K562 (cell line): ENCODE results near the gene DDX46. TPM values are rescaled to one million over a fixed set of nuclear protein-coding genes. Genes with fewer than 3 reads are reported as not detected.

Experiments
- ATAC-seq: fragments of 200-7000 bp; cut with Tn5 transposase; 3 replicates; pipeline ENCODE4 v1.9.1; 2020; ENCODE audit warnings: moderate library complexity
- BruUV-seq: library from RNA; stranded (reverse); fragments of 400-500 nt; replicated peaks from 2 replicates; lab custom pipeline; 2021; lab: Mats Ljungman, UMichigan
- CTCF ChIA-PET: fragments of 300-600 bp; formaldehyde crosslinking; extraction: SDS; loops from one replicate; lab custom pipeline; 2021; ENCODE audit warnings: low intra/inter-chr PET ratio; lab: Yijun Ruan, JAX
- POLR2A ChIA-PET: fragments of 300-600, 350-650 bp; sonication (Branson Sonifier 250); formaldehyde crosslinking; extraction: SDS; loops from one replicate; lab custom pipeline; 2021; ENCODE audit warnings: antibody characterized with exemption, inconsistent platforms; lab: Yijun Ruan, JAX
- DNase-seq, 4 experiments: peaks; one replicate each; pipeline versions ENCODE4 v3.0.0 to v3.0.0-alpha.2; 2011 to 2018; ENCODE audit warnings: low spot score in 3 of 4, mixed read lengths in 3 of 4; ENCODE audit errors: extremely low read depth in 1 of 4
- FAIRE-seq: peaks from 2 replicates; lab custom pipeline; 2011; peaks lifted over from hg19 to GRCh38; lab: Jason Lieb, UNC
- H2AFZ ChIP-seq: 2 replicates; pipeline ENCODE4 v1.6.0; 2011; ENCODE audit warnings: low read depth, low read length, control low read depth, inconsistent platforms
- H3K27ac ChIP-seq: fragments of 200-600 bp; 3 replicates; pipeline ENCODE4 v1.8.0; 2011; ENCODE audit warnings: low read depth, mild to moderate bottlenecking, control low read depth, inconsistent platforms, low read length, moderate library complexity, mixed read lengths; ENCODE audit errors: extremely low read depth
- H3K27me3 ChIP-seq, 2 experiments: fragments of 300-600 bp in 1 of 2; 2 replicates in 1 of 2; 3 replicates in 1 of 2; pipeline versions ENCODE4 v1.6.0 to v1.8.0; 2011; ENCODE audit warnings: inconsistent platforms in 2 of 2, low read length in 2 of 2, mild to moderate bottlenecking in 1 of 2, mixed read lengths in 1 of 2, moderate library complexity in 1 of 2; ENCODE audit not compliant: control insufficient read depth in 2 of 2, insufficient read depth in 2 of 2
- H3K36me3 ChIP-seq: fragments of 300-600 bp; 3 replicates; pipeline ENCODE4 v1.8.0; 2011; ENCODE audit warnings: mild to moderate bottlenecking, low read length, inconsistent platforms; ENCODE audit not compliant: control insufficient read depth, insufficient read depth
- H3K4me1 ChIP-seq, 2 experiments: fragments of 200-600 bp in 1 of 2; replicated peaks in 1 of 2; 2 replicates in 1 of 2; 3 replicates in 1 of 2; pipeline versions ENCODE4 v1.5.1 to v1.8.0; 2011; ENCODE audit warnings: inconsistent platforms in 2 of 2, low read length in 2 of 2, mild to moderate bottlenecking in 1 of 2, mixed read lengths in 1 of 2, moderate library complexity in 1 of 2; ENCODE audit not compliant: control insufficient read depth in 2 of 2, insufficient read depth in 2 of 2
- H3K4me2 ChIP-seq: 2 replicates; pipeline ENCODE4 v1.6.1; 2011; ENCODE audit warnings: low read length, control low read depth, inconsistent platforms, mixed read lengths; ENCODE audit not compliant: insufficient read depth
- H3K4me3 ChIP-seq: fragments of 200-600 bp; sonication (generic), shearing (Covaris generic); 2 replicates; pipeline ENCODE4 v1.5.1; 2016; ENCODE audit warnings: control low read depth, inconsistent platforms
- H3K79me2 ChIP-seq: fragments of 200-600 bp; 3 replicates; pipeline ENCODE4 v1.8.0; 2011; ENCODE audit warnings: low read length, inconsistent platforms; ENCODE audit not compliant: control insufficient read depth, insufficient read depth
- H3K9ac ChIP-seq, 2 experiments: 2 replicates each; pipeline versions ENCODE4 v1.6.0 to v1.6.1; 2011; ENCODE audit warnings: low read depth in 2 of 2, low read length in 2 of 2, control low read depth in 1 of 2, inconsistent platforms in 1 of 2, mild to moderate bottlenecking in 1 of 2, mixed read lengths in 1 of 2; ENCODE audit not compliant: insufficient read depth in 1 of 2
- H3K9me1 ChIP-seq: one replicate; pipeline ENCODE4 v1.6.0; 2011; ENCODE audit warnings: inconsistent platforms, mild to moderate bottlenecking, low read length, moderate library complexity; ENCODE audit not compliant: control insufficient read depth, insufficient read depth
- H3K9me3 ChIP-seq: replicated peaks from 2 replicates; pipeline ENCODE4 v1.5.1; 2011; ENCODE audit warnings: low read depth, low read length, inconsistent platforms; ENCODE audit not compliant: control insufficient read depth, insufficient read depth
- H4K20me1 ChIP-seq: replicated peaks from 2 replicates; pipeline ENCODE4 v1.6.1; 2011; ENCODE audit warnings: low read length, inconsistent platforms, mixed read lengths; ENCODE audit not compliant: control insufficient read depth, insufficient read depth
- ASH1L ChIP-seq: fragments of 450-650 bp; IDR thresholded peaks from 2 replicates; pipeline ENCODE4 v1.6.1; 2018; ENCODE audit warnings: borderline replicate concordance, mild to moderate bottlenecking, low read depth; ENCODE audit not compliant: partially characterized antibody
- CBX1 ChIP-seq: sonication (generic); IDR thresholded peaks from 2 replicates; pipeline ENCODE4 v1.6.1; 2016; ENCODE audit warnings: antibody characterized with exemption, low read depth, mild to moderate bottlenecking
- CHD2 ChIP-seq: IDR thresholded peaks from 2 replicates; pipeline ENCODE4 v1.6.1; 2011; ENCODE audit warnings: low read depth, low read length
- CREM ChIP-seq: IDR thresholded peaks from 2 replicates; pipeline ENCODE4 v1.6.1; 2014; ENCODE audit warnings: antibody characterized with exemption, low read depth
- FOXP4 ChIP-seq: sonication (generic); formaldehyde crosslinking; IDR thresholded peaks from 2 replicates; pipeline ENCODE4 v1.8.0; 2022; ENCODE audit warnings: mild to moderate bottlenecking, missing genetic modification reagents, borderline replicate concordance
- GTF2E2 ChIP-seq: fragments of 200-800 bp; sonication (Bioruptor generic); IDR thresholded peaks from 2 replicates; pipeline ENCODE4 v1.6.1; 2016; ENCODE audit warnings: missing genetic modification characterization, missing compliant biosample characterization
- KLF16 ChIP-seq: IDR thresholded peaks from 2 replicates; pipeline ENCODE4 v1.6.1; 2016; ENCODE audit warnings: antibody characterized with exemption
- NFXL1 ChIP-seq: fragments of 450-650 bp; formaldehyde crosslinking; IDR thresholded peaks from 2 replicates; pipeline ENCODE4 v1.4.0; 2021; ENCODE audit warnings: mild to moderate bottlenecking
- RUNX1 ChIP-seq: sonication (generic); IDR thresholded peaks from 2 replicates; pipeline ENCODE4 v1.6.1; 2016; ENCODE audit warnings: antibody characterized with exemption, low read depth
- SIN3B ChIP-seq: fragments of 450-650 bp; IDR thresholded peaks from 2 replicates; pipeline ENCODE4 v1.6.1; 2017; ENCODE audit warnings: low read depth, mild to moderate bottlenecking, moderate library complexity
- SLC30A9 ChIP-seq: fragments of 250-450 bp; sonication (Bioruptor Pico); IDR thresholded peaks from 2 replicates; pipeline ENCODE4 v1.8.0; 2022; ENCODE audit warnings: mild to moderate bottlenecking, moderate library complexity
- TCF3 ChIP-seq: sonication (generic); formaldehyde crosslinking; IDR thresholded peaks from 2 replicates; pipeline ENCODE4 v1.4.0; 2020; ENCODE audit warnings: mild to moderate bottlenecking, missing genetic modification reagents
- TCF7L2 ChIP-seq: fragments of 150-350 bp; IDR thresholded peaks from 2 replicates; pipeline ENCODE4 v1.6.1; 2016; ENCODE audit warnings: low read depth, mild to moderate bottlenecking, low read length, moderate library complexity
- ZNF436 ChIP-seq: fragments of 250-450, 450-650 bp; sonication (Bioruptor Pico); formaldehyde crosslinking; IDR thresholded peaks from 2 replicates; pipeline ENCODE4 v1.7.0; 2020; ENCODE audit warnings: mild to moderate bottlenecking
- WGBS: fragments of 100-300 bp; shearing (Covaris generic); methylation state at CpG from one replicate; pipeline ENCODE4 v1.1.6; 2016; ENCODE audit warnings: low coverage, mixed read lengths; ENCODE audit not compliant: insufficient coverage; ENCODE audit errors: missing lambda C conversion rate; 5-methylcytosine and 5-hydroxymethylcytosine counted together
- in situ Hi-C: fragments of 300-500 bp; cut with MboI; formaldehyde crosslinking; loops from 4 replicates; pipeline ENCODE4 v1.15.0; 2018; ENCODE audit warnings: inconsistent platforms, mixed read lengths
- intact Hi-C: fragments of 100-400 bp; cut with micrococcal nuclease; formaldehyde crosslinking; loops from 2 replicates; pipeline ENCODE4 v1.14.2; 2022
- polyA plus RNA-seq, 8 experiments: library from polyadenylated mRNA; depleted of rRNA in 4 of 8; stranded (reverse) in 5 of 8; unstranded in 3 of 8; fragments of >200 nt; fragmentation: Nextera tagmentation in 2 of 8; fragmentation: Illumina TruSeq in 1 of 8; extraction: Ambion mirVana in 2 of 8; extraction: Trizol in 1 of 8; gene quantifications; 2 replicates each; pipeline versions ENCODE4 v1.2.1 to v1.2.3, GENCODE V29; 2011 to 2014; ENCODE audit warnings: inconsistent platforms in 1 of 8, missing spikeins in 1 of 8
- total RNA-seq, 7 experiments: library from RNA; depleted of rRNA in 6 of 7; stranded (reverse); fragments of >200 nt in 6 of 7; fragmentation: Illumina TruSeq in 2 of 7; extraction: Trizol in 2 of 7; gene quantifications; 2 replicates each; pipeline versions ENCODE4 v1.2.1 to v1.2.3, GENCODE V29; 2011 to 2021; ENCODE audit warnings: low replicate concordance in 1 of 7
- TF ChIP-seq, protein P1 (sequence below): fragments of 250-450 bp; sonication (Bioruptor Pico); IDR thresholded peaks from 2 replicates; pipeline ENCODE4 v1.9.0; 2021; ENCODE audit warnings: mild to moderate bottlenecking

DDX46 gene
- total and polyA plus RNA-seq, 9 of the 15 experiments (the other 6 are each of a cell fraction or from before 2014, with no cell fraction given): 26.2 to 99.0 (median 76.4) TPM

DNA sequence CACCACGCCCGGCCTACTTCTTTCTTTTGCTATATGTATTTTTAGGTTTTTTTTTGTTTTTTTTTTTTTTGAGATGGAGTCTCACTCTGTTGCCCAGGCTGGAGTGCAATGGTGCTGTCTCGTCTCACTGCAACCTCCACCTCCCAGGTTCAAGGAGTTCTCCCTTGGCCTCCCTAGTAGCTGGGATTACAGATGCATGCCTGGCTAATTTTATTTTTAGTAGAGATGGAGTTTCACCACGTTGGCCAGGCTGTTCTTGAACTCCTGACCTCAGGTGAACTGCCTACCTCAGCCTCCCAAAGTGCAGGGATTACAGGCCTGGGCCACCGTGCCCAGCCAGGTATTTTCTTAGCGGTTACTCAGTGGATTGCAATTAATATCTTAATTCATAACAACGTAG is 63.3 kb downstream of the DDX46 start:
- FAIRE-seq (no peak), ATAC-seq (no peak), DNase-seq (no peak)
- CTCF ChIA-PET: no interaction called here
- POLR2A ChIA-PET: interaction anchor here (1.6 kb wide), 1 partner anchor 10 kb away, joined by 6 read pairs; no protein-coding TSS in a partner anchor
- Histone ChIP-seq H3K4me2 (no peak overlapping the region), H3K9ac (no peak overlapping the region), H3K4me3 (no peak overlapping the region), H3K79me2 (no peaks in the 10 kb centered on the region), H3K27me3 (no peaks in the 10 kb centered on the region), H4K20me1 (no peaks in the 10 kb centered on the region), H3K27ac (no peak overlapping the region), H3K4me1 (no peaks in the 10 kb centered on the region), H3K9me1 (no peaks in the 10 kb centered on the region), H3K9me3 (no peaks in the 10 kb centered on the region), H2AFZ (no peak overlapping the region), H3K36me3 (peaks cover 87% of the 10 kb centered on the region)
- no peak for TF ChIP-seq KLF16
- TF ChIP-seq ASH1L: no peak
- TF ChIP-seq TCF7L2: no peak
- TF ChIP-seq, protein P1, sequence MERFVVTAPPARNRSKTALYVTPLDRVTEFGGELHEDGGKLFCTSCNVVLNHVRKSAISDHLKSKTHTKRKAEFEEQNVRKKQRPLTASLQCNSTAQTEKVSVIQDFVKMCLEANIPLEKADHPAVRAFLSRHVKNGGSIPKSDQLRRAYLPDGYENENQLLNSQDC (CRISPR knock-in tag): no peak
- in situ Hi-C loops (no loop called here), intact Hi-C loops (no loop called here)
- no TSS peak for BruUV-seq
- WGBS: 88% methylated on average over 7 of the region's 7 CpGs

- Histone ChIP-seq H3K4me3 (no peak overlapping the region), H4K20me1 (no peaks in the 10 kb centered on the region), H3K36me3 (peaks cover 90% of the 10 kb centered on the region), H3K9me1 (no peaks in the 10 kb centered on the region), H3K4me1 (no peaks in the 10 kb centered on the region), H3K9ac (no peak overlapping the region), H3K4me2 (no peak overlapping the region), H3K27me3 (no peaks in the 10 kb centered on the region), H2AFZ (no peak overlapping the region), H3K27ac (no peak overlapping the region), H3K9me3 (no peaks in the 10 kb centered on the region), H3K79me2 (no peaks in the 10 kb centered on the region)
- DNase-seq (no peak), ATAC-seq (no peak), FAIRE-seq (no peak)
- in situ Hi-C loops: no loop called here
- CTCF ChIA-PET: no interaction called here
- BruUV-seq: no TSS peak
- intact Hi-C loops: no loop called here
- 88% methylated on average over 1 of the region's 1 CpG for WGBS
- POLR2A ChIA-PET: interaction anchor here (0.6 to 1.0 kb wide), 2 partner anchors 17 to 43 kb away, joined by 3 to 8 read pairs; no protein-coding TSS in a partner anchor
- no peak for TF ChIP-seq SLC30A9
- no peak for TF ChIP-seq SIN3B
- no peak for TF ChIP-seq NFXL1
- TF ChIP-seq CREM: no peak
- no peak for TF ChIP-seq FOXP4 (CRISPR knock-in tag)
- TF ChIP-seq TCF3 (CRISPR knock-in tag): no peak
- TF ChIP-seq CHD2: no peak
- no peak for TF ChIP-seq RUNX1
- no peak for TF ChIP-seq GTF2E2 (tag)
- no peak for TF ChIP-seq ZNF436 (CRISPR knock-in tag)
- no peak for TF ChIP-seq CBX1
Observed at GRCh38 chr5:134824681-134825080, 66.1 kb downstream of the DDX46 start.
